GM19463 (cell line): Measurements from ENCODE around the gene CISD1.

Experiments used
- ATAC-seq: cut with Tn5 transposase; IDR thresholded peaks from one replicate; pipeline ENCODE4 v1.9.1; 2021; ENCODE audit warnings: mild to moderate bottlenecking, moderate library complexity; ENCODE audit not compliant: unreplicated experiment

CISD1 gene

GRCh38 chr10:58305821-58306220 lies 36.9 kb downstream of the CISD1 start:
- no peak for ATAC-seq

GRCh38 chr10:58307676-58308075 lies 38.7 kb downstream of the CISD1 start:
- ATAC-seq = no peak

GRCh38 chr10:58311026-58311425 lies 42.1 kb downstream of the CISD1 start:
- ATAC-seq = no peak

GRCh38 chr10:58316874-58317273 lies 47.9 kb downstream of the CISD1 start:
- ATAC-seq = no peak

GRCh38 chr10:58318346-58318745 lies 49.4 kb downstream of the CISD1 start:
- no peak for ATAC-seq

GRCh38 chr10:58319599-58319998 lies 50.6 kb downstream of the CISD1 start:
- ATAC-seq = no peak

GRCh38 chr10:58320351-58321049 lies 51.5 kb downstream of the CISD1 start:
- ATAC-seq = no peak

- peak; percentile 94 for ATAC-seq
Measured at GRCh38 chr10:58322072-58322834, 53.3 kb downstream of the CISD1 start.

- no peak for ATAC-seq
Measured at GRCh38 chr10:58322835-58323209, 53.9 kb downstream of the CISD1 start.

- ATAC-seq = no peak
Measured at GRCh38 chr10:58326967-58327381, 58.0 kb downstream of the CISD1 start.

GRCh38 chr10:58328233-58328632 lies 59.3 kb downstream of the CISD1 start:
- ATAC-seq = no peak

GRCh38 chr10:58330431-58330830 lies 61.5 kb downstream of the CISD1 start:
- no peak for ATAC-seq

GRCh38 chr10:58331646-58332045 lies 62.7 kb downstream of the CISD1 start:
- ATAC-seq = no peak

- ATAC-seq = peak; percentile 96
Measured at GRCh38 chr10:58334817-58335305, 65.9 kb downstream of the CISD1 start, which contains the start of gene UBE2D1. Gene UBE2D1 (plus strand): TSS chr10:58335006. CDS start chr10:58335202, 196 bp downstream.

- ATAC-seq = peak; percentile 41
Measured at GRCh38 chr10:58335306-58336005, 66.5 kb downstream of the CISD1 start.

GRCh38 chr10:58336242-58336641 lies 67.3 kb downstream of the CISD1 start:
- ATAC-seq = no peak
